ENCODE measurements around the gene TTLL7. TPM values are rescaled to one million over a fixed set of nuclear protein-coding genes. Genes with fewer than 3 reads are reported as not detected.

TTLL7 gene
- total and polyA plus RNA-seq, 5 donors from 2014 or later, result 0.14 to 0.59 TPM; not detected in 3

GRCh38 chr1:83860490-83861221, 138.3 kb downstream of the TTLL7 start:
- peak overlapping the region; percentile 84 to 94 (median 88) for H3K27ac Mint-ChIP-seq

DNA sequence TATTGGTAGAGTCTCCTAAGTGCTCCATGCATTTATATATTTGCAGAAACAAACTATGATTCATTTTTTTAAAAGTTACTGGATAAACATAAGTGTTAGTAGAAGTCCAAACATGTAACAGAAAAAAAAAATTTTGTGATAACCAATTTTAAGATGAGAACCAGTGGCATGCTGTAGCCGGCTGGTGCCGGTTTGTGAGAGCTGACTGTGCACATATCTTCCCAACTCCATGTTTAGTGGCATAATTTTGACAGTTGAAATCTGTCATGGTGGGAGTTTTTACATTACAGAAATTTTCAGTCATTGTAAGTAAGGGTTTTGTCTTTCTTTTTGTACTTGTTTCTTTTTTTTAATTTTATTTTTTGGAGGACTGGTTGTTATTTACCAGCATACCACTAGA, 141.2 kb downstream of the TTLL7 start:
- Mint-ChIP-seq H3K27me3 (peaks cover 14% of the 10 kb centered on the region), H3K4me1 (peaks cover 0 to 7% (median 6%) of the 10 kb centered on the region in 4 donors)

More at GRCh38 chr1:83860490-83861221, 138.3 kb downstream of the TTLL7 start:
- Mint-ChIP-seq H3K27me3 (peaks cover 14% of the 10 kb centered on the region), H3K36me3 (no peaks in the 10 kb centered on the region), H3K4me1 (peaks cover 0 to 7% (median 6%) of the 10 kb centered on the region in 4 donors), H3K4me3 (peak overlapping the region; percentile 67 to 86 (median 78)), H3K9me3 (no peaks in the 10 kb centered on the region)
- ATAC-seq (ENCODE audit: low read depth in 2 of 2) (peak; percentile 81 to 83), DNase-seq (peak; percentile 32 to 64 (median 55))
- Histone ChIP-seq H3K27ac (ENCODE audit: insufficient read depth, low read length, poor library complexity, severe bottlenecking) (no peak overlapping the region), H3K27me3 (ENCODE audit: control insufficient read depth, insufficient read depth, low read length) (peaks cover 2% of the 10 kb centered on the region), H3K9me3 (ENCODE audit: control insufficient read depth in 2 of 2, low read length in 2 of 2) (no peaks in the 10 kb centered on the region), H3K4me1 (ENCODE audit: control insufficient read depth, insufficient read depth, low read length, poor library complexity, severe bottlenecking) (peaks cover 11% of the 10 kb centered on the region), H3K36me3 (ENCODE audit: control insufficient read depth, insufficient read depth, low read length) (no peaks in the 10 kb centered on the region), H3K4me3 (ENCODE audit: low read depth, low read length) (no peak overlapping the region)

GRCh38 chr1:83857103-83857502, 141.8 kb downstream of the TTLL7 start:
- ATAC-seq (ENCODE audit: low read depth in 2 of 2) (no peak), DNase-seq (peak in 1 of 3 donors; percentile 7)
- Mint-ChIP-seq H3K27me3 (peaks cover 14% of the 10 kb centered on the region), H3K4me3 (no peak overlapping the region), H3K27ac (no peak overlapping the region), H3K9me3 (peaks cover 0 to 1% (median 0%) of the 10 kb centered on the region in 7 donors), H3K4me1 (peaks cover 0 to 7% (median 6%) of the 10 kb centered on the region in 4 donors), H3K36me3 (no peaks in the 10 kb centered on the region)
- no peak overlapping the region for H3K27ac ChIP-seq (ENCODE audit: insufficient read depth, low read length, poor library complexity, severe bottlenecking)
- peaks cover 11% of the 10 kb centered on the region for H3K4me1 ChIP-seq (ENCODE audit: control insufficient read depth, insufficient read depth, low read length, poor library complexity, severe bottlenecking)
- H3K36me3 ChIP-seq (ENCODE audit: control insufficient read depth, insufficient read depth, low read length), result no peaks in the 10 kb centered on the region
- H3K4me3 ChIP-seq (ENCODE audit: low read depth, low read length), result no peak overlapping the region
- peaks cover 2% of the 10 kb centered on the region for H3K27me3 ChIP-seq (ENCODE audit: control insufficient read depth, insufficient read depth, low read length)
- no peaks in the 10 kb centered on the region for H3K9me3 ChIP-seq (ENCODE audit: control insufficient read depth in 2 of 2, low read length in 2 of 2)

More for the DNA sequence above, 141.2 kb downstream of the TTLL7 start:
- H3K27ac Mint-ChIP-seq, result no peak overlapping the region
- H3K27me3 ChIP-seq (ENCODE audit: control insufficient read depth, insufficient read depth, low read length), result peaks cover 2% of the 10 kb centered on the region
- ATAC-seq (ENCODE audit: low read depth in 2 of 2) (no peak), DNase-seq (no peak)
- H3K4me1 ChIP-seq (ENCODE audit: control insufficient read depth, insufficient read depth, low read length, poor library complexity, severe bottlenecking), result peaks cover 11% of the 10 kb centered on the region
- no peaks in the 10 kb centered on the region for H3K36me3 ChIP-seq (ENCODE audit: control insufficient read depth, insufficient read depth, low read length)
- no peak overlapping the region for H3K4me3 ChIP-seq (ENCODE audit: low read depth, low read length)
- H3K36me3 Mint-ChIP-seq, result no peaks in the 10 kb centered on the region
- peaks cover 0 to 1% (median 0%) of the 10 kb centered on the region in 7 donors for H3K9me3 Mint-ChIP-seq
- no peaks in the 10 kb centered on the region for H3K9me3 ChIP-seq (ENCODE audit: control insufficient read depth in 2 of 2, low read length in 2 of 2)
- no peak overlapping the region for H3K4me3 Mint-ChIP-seq
- no peak overlapping the region for H3K27ac ChIP-seq (ENCODE audit: insufficient read depth, low read length, poor library complexity, severe bottlenecking)

DNA sequence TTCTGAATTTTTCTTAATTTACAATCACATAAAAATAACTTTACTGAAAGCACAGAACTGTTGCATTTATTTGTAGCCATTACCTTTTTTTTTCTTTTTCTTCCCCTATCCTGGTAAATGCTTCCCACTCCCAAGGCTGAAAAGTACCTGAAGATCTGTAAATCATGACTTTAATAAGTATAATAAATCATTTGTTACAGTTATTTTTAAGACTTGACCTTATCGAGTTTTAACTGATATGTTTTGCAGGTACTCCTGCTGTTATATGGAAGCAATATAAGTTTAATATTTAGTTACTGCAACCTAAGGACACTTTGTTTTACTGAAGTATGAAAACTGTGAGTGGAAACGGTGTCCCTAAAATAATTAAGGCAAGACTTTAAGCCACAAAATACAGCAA, 142.6 kb downstream of the TTLL7 start:
- Mint-ChIP-seq H3K27me3 (peaks cover 11% of the 10 kb centered on the region), H3K4me3 (no peak overlapping the region), H3K9me3 (peaks cover 0 to 1% (median 0%) of the 10 kb centered on the region in 7 donors), H3K27ac (no peak overlapping the region), H3K4me1 (peaks cover 0 to 7% (median 6%) of the 10 kb centered on the region in 4 donors), H3K36me3 (no peaks in the 10 kb centered on the region)
- H3K9me3 ChIP-seq (ENCODE audit: control insufficient read depth in 2 of 2, low read length in 2 of 2), result no peaks in the 10 kb centered on the region
- peaks cover 2% of the 10 kb centered on the region for H3K27me3 ChIP-seq (ENCODE audit: control insufficient read depth, insufficient read depth, low read length)
- H3K36me3 ChIP-seq (ENCODE audit: control insufficient read depth, insufficient read depth, low read length), result no peaks in the 10 kb centered on the region
- H3K27ac ChIP-seq (ENCODE audit: insufficient read depth, low read length, poor library complexity, severe bottlenecking), result no peak overlapping the region
- no peak overlapping the region for H3K4me3 ChIP-seq (ENCODE audit: low read depth, low read length)
- peaks cover 11% of the 10 kb centered on the region for H3K4me1 ChIP-seq (ENCODE audit: control insufficient read depth, insufficient read depth, low read length, poor library complexity, severe bottlenecking)
- ATAC-seq (ENCODE audit: low read depth in 2 of 2), result no peak
- DNase-seq, result no peak

GRCh38 chr1:83854456-83854855, 144.5 kb downstream of the TTLL7 start:
- no peaks in the 10 kb centered on the region for H3K9me3 ChIP-seq (ENCODE audit: control insufficient read depth in 2 of 2, low read length in 2 of 2)
- Mint-ChIP-seq H3K36me3 (no peaks in the 10 kb centered on the region), H3K9me3 (peaks cover 0 to 3% (median 0%) of the 10 kb centered on the region in 7 donors), H3K27ac (no peak overlapping the region), H3K27me3 (no peaks in the 10 kb centered on the region), H3K4me3 (no peak overlapping the region), H3K4me1 (peaks cover 0 to 2% (median 0%) of the 10 kb centered on the region in 4 donors)
- no peaks in the 10 kb centered on the region for H3K4me1 ChIP-seq (ENCODE audit: control insufficient read depth, insufficient read depth, low read length, poor library complexity, severe bottlenecking)
- DNase-seq (no peak), ATAC-seq (ENCODE audit: low read depth in 2 of 2) (no peak)
- H3K4me3 ChIP-seq (ENCODE audit: low read depth, low read length), result no peak overlapping the region
- no peak overlapping the region for H3K27ac ChIP-seq (ENCODE audit: insufficient read depth, low read length, poor library complexity, severe bottlenecking)
- no peaks in the 10 kb centered on the region for H3K36me3 ChIP-seq (ENCODE audit: control insufficient read depth, insufficient read depth, low read length)
- H3K27me3 ChIP-seq (ENCODE audit: control insufficient read depth, insufficient read depth, low read length), result no peaks in the 10 kb centered on the region

GRCh38 chr1:83850834-83851233, 148.1 kb downstream of the TTLL7 start:
- H3K4me3 ChIP-seq (ENCODE audit: low read depth, low read length), result no peak overlapping the region
- no peaks in the 10 kb centered on the region for H3K36me3 ChIP-seq (ENCODE audit: control insufficient read depth, insufficient read depth, low read length)
- no peaks in the 10 kb centered on the region for H3K9me3 ChIP-seq (ENCODE audit: control insufficient read depth in 2 of 2, low read length in 2 of 2)
- Mint-ChIP-seq H3K27ac (no peak overlapping the region), H3K4me3 (no peak overlapping the region), H3K9me3 (peaks cover 0 to 3% (median 0%) of the 10 kb centered on the region in 7 donors), H3K4me1 (no peaks in the 10 kb centered on the region), H3K27me3 (no peaks in the 10 kb centered on the region), H3K36me3 (no peaks in the 10 kb centered on the region)
- no peak for DNase-seq
- no peak overlapping the region for H3K27ac ChIP-seq (ENCODE audit: insufficient read depth, low read length, poor library complexity, severe bottlenecking)
- H3K4me1 ChIP-seq (ENCODE audit: control insufficient read depth, insufficient read depth, low read length, poor library complexity, severe bottlenecking), result no peaks in the 10 kb centered on the region
- no peaks in the 10 kb centered on the region for H3K27me3 ChIP-seq (ENCODE audit: control insufficient read depth, insufficient read depth, low read length)
- ATAC-seq (ENCODE audit: low read depth in 2 of 2), result no peak

- Histone ChIP-seq H3K36me3 (ENCODE audit: control insufficient read depth, insufficient read depth, low read length) (no peaks in the 10 kb centered on the region), H3K4me1 (ENCODE audit: control insufficient read depth, insufficient read depth, low read length, poor library complexity, severe bottlenecking) (no peaks in the 10 kb centered on the region), H3K27me3 (ENCODE audit: control insufficient read depth, insufficient read depth, low read length) (no peaks in the 10 kb centered on the region), H3K4me3 (ENCODE audit: low read depth, low read length) (no peak overlapping the region), H3K9me3 (ENCODE audit: control insufficient read depth in 2 of 2, low read length in 2 of 2) (no peaks in the 10 kb centered on the region), H3K27ac (ENCODE audit: insufficient read depth, low read length, poor library complexity, severe bottlenecking) (no peak overlapping the region)
- DNase-seq, result peak in 1 of 3 donors; percentile 7
- H3K9me3 Mint-ChIP-seq, result peaks cover 0 to 2% (median 0%) of the 10 kb centered on the region in 7 donors
- H3K36me3 Mint-ChIP-seq, result peaks cover 2% of the 10 kb centered on the region
- H3K27me3 Mint-ChIP-seq, result no peaks in the 10 kb centered on the region
- no peak overlapping the region for H3K27ac Mint-ChIP-seq
- no peak overlapping the region for H3K4me3 Mint-ChIP-seq
- ATAC-seq (ENCODE audit: low read depth in 2 of 2), result no peak
- H3K4me1 Mint-ChIP-seq, result no peaks in the 10 kb centered on the region
Observed at GRCh38 chr1:83849191-83850061, 149.5 kb downstream of the TTLL7 start.
